ENCODE data around the gene GTPBP4.

The GTPBP4 gene

DNA sequence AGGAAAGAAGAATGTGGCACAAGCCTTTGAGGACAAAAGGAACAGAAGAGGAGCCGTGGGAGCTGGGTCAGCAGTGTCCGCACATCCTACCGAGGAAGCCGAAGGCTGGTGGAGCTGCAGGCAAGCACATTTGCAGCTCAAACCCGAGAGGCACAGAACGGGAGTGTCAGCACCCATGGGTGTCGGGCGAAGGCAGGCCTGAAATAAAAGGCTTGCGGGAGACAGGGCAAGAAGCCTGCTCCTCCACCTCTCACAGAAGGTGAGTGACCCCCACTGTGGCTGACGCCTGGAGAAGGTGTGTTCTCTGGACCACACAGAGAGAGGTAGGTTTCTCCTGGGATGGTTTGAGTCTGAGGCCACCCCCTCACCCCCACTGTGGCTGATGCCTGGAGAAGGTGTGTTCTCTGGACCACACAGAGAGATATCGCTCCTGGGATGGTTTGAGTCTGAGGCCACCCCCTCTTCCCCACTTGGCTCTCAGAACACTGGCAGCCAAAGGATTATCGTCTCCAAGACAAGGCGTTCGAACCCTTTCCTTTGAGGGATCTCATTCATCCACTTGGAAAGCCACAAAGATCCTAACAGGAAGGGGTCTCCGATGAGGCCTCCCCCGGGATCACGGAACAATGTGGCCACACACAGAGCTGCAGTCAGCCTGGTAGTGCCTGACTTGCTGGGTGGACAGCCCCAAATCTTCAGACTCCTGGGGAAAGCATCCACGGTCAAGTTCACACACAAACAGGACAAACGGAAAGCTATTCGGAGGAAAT, 21.6 kb upstream of the GTPBP4 start:
- no peak for DNase-seq (ENCODE audit: low read depth in 3 of 3)

DNA sequence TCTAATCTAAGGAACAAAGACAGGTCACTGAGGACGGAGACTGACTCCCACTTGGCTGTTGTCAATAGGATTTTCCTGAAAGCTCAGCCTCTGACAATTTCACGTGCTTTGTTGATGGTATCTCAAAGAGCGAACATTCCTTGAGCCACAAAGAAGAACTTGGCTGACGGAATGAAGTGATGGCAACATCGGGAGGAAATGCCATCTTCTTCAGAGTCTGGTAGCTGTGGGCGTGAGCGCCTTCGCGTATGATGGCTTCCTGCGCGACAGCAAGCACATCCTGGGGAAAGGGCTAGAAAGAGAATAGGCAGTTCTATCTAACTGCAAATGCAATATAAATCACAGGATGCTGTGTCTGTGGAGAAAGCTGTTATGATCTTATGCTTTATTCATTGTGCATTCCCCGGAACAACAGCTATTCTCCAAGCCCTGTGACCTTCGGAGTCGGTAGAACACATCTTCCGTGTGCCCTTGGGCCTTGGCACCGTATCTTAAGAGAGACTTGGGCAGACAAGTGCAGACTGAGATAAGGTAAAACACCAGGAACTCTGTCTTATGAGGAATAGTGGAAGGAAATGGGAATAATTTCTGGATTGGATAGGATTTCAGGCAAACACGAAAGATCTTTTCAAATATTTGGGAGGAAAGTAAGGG, 19.6 kb upstream of the GTPBP4 start:
- DNase-seq (ENCODE audit: low read depth in 3 of 3): no peak

DNA sequence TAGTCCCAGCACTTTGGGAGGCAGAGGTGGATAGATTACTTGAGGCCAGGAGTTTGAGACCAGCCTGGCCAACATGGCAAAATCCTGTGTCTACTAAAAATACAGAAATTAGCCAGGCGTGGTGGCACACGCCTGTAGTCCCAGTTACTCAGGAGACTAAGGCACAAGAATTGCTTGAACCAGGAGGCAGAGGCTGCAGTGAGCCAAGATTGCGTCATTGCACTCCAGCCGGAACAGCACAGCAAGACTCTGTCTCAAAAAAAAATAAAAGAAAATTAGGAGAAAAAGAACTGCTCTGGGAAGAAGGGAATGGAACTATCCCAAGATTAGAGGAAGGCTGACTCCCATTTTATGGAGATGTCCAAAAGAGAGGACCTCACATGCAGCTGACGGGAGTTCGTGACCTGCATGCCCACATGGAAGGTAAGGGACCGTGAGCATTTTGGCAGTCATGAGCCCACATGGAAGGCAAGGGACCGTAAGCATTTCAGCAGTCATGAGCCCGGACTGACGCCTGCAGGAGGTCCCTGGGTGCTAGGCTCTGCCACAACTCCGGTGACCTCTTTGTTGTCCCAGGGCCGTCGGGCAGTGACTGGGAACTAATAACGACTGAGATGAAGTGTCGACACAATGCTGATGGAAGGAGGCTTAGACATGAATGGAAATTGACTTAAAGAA, 18.6 kb upstream of the GTPBP4 start:
- no peak for DNase-seq (ENCODE audit: low read depth in 3 of 3)

DNA sequence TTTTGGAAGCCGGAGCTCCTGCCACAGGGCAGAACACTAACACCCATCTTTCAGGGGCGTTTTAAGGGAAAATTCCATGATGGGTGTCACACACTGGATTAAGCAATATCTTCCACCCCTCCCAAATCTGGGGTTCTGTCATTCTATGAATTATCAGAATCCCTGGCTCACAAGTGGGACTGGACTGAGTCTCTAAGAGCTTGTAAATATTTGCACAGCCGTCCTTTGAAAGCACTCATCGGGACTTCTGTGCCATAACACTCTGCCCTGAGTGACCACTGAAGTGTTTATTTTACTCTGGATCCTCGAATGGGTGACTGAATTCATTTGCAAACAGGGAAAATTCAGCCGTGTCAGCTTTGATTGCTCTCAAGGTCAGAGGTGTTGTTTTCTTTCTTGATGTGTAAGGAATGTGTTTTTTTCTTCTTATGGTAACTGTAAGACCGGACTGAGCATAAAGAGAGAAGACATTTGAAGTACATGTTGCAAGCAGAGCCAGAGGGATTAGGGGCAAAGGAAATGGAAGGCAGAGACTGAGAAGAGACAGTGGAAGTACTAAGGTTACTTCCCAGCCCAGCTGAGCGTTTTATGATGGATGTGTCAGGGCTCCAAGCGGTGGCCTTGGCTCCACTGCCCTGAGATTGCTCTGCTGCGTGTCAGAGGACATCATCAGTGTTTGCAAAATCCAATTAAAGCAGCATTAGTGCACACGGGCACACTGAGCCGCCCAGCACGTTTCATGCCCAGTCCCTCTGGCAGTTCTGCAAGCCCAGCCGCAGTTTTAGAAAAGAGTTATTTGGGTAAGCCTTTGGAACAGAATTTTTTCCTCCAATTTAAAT, 17.7 kb upstream of the GTPBP4 start:
- DNase-seq (ENCODE audit: low read depth in 3 of 3): no peak

DNA sequence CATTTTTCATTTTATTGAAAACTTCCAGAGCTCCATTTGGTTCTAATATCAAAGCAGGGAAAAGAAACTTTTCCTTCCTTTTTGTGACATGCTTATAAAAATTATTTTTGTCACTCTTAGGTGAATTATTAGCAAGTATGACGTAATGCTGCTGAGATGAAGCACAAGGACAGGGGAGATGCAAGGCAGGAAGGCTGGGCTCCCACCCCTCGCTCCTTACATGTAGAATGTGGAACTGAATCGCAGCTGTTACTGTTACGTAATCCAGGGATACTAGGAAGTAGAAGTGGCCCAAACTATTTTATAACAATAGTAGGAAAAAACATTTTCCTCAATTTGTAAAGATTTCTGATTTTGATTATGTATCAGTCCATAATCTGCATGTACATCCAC, 17.1 kb upstream of the GTPBP4 start:
- DNase-seq (ENCODE audit: low read depth in 3 of 3): no peak

DNA sequence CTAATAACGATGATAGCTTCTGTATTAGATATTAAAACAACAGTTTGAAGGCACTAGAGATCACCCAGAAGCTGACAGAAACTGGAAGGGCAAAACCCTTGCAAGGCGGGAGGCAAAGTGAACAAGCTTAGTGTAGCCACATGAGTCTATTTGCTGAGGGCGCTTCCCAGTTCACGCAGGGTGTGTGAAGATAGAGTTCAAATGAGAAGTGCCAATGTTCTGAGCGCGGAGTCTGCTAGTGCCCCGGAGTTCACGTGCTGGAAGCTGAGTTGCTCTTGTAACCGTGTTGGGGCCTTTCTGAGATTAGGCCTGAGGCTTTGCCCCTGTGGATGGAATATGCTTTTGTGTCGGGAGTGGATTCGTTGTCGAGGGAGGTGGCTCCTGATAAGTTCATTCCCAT, 16.6 kb upstream of the GTPBP4 start:
- no peak for DNase-seq (ENCODE audit: low read depth in 3 of 3)

DNA sequence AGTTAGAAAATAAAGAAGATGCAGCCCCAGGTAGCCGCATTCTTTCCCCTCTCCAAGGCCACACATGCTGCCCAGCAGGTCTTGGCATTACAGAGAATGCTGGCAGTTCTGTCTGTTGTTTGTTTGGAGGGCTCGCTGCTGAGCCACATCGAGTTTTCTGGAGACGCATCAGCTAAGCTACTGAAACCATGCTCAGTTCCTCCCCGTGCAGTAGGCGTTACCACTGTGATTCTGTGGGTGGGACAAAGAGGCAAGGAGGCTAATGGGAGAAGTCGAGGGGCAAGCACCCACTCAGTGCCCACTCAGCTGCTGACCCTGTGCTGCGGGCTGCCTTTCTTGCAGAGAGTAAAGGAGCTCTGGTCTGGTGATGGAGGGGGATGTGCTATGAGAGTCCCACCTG, 15.5 kb upstream of the GTPBP4 start:
- DNase-seq (ENCODE audit: low read depth in 3 of 3): no peak

DNA sequence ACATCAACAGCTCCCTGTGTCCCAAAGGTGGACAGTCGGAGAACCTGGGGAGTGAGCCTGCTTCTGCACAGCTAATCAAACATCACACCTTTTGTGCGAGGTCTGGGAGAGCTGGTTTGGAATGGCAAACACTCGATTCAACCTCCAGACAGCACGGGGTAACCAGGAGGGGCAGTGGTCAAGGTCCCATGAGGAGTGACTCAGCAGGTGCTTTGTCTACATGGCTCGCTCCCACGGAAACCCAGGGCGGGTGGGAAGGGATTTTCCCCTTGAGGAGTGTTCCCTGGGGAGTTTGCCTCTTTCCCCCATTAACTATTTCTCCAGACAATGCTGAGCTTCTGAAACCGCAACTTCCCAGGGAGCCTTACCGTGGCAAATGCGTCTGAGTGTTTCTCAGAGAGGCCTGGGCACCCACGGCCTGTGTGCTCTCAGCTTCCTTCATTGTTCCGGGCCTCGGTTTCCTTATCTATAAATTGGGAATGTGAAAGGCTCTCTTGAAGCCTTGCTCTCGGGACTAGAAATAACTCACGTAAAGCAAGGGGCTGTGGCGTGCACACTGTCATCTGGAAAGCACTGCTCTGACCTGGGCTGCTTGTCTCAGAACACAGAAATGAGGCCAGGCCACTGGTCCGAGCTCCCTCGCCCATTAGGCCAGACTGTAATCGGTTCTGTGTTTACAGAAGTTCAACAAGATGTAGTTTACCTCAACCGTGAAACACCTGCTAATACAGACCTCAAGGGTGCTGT, 14.0 kb upstream of the GTPBP4 start:
- DNase-seq (ENCODE audit: low read depth in 3 of 3): no peak

DNA sequence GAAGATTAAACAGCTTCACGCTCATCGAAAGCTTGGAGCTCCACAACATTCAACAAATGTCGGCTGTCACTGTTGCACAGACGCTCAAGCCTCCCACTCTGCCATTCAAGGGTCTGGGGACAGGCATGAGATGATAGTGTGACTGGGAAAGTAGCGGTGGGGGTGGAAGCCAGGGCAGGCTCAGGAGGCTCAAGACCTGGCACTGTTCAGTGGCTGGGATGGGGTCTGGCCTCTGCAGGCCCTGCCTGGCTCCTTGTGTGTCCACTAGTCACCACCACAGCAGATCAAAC, 13.5 kb upstream of the GTPBP4 start:
- DNase-seq (ENCODE audit: low read depth in 3 of 3): no peak

DNA sequence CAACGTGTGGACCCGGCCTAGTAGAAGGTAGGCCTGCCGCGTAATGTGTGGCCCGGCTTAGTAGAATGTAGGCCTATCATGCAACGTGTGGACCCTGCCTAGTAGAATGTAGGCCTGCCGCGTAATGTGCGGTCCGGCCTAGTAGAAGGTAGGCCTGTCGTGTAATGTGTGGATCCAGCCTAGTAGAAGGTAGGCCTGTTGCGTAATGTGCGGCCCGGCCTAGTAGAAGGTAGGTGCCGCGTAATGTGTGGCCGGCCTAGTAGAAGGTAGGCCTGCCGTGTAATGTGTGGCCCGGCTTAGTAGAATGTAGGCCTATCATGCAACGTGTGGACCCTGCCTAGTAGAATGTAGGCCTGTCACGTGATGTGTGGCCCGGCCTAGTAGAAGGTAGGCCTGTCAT, 11.9 kb upstream of the GTPBP4 start:
- no peak for DNase-seq (ENCODE audit: low read depth in 3 of 3)

DNA sequence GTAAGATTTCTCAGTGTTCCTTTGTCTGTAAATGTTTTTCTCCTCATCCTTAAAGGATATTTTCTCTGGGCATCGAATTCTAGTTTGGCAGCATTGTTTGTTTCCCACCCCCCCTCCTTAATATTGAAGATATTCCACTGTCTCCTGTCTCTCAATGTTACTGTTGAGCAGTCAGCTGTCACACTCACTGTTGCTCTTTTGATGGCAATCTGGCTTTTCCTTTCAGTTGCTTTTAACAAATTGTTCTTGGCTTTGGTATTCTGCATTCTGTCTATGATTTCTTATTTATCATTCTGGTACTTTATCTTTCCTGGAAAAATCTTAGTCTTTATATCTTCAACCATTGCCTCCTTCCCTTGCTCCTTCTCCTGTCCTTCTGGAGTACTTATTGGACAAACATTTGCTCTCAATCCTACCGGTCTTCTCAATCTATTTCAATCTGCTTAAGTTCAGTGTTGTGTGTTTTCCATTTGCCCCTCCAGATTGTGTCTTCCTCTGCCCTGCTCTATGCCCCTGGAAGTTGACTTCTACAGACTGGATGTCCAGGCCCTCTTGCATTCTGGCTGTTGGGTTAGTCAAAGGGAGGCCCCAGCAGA, 9.3 kb upstream of the GTPBP4 start:
- DNase-seq (ENCODE audit: low read depth in 3 of 3): no peak

DNA sequence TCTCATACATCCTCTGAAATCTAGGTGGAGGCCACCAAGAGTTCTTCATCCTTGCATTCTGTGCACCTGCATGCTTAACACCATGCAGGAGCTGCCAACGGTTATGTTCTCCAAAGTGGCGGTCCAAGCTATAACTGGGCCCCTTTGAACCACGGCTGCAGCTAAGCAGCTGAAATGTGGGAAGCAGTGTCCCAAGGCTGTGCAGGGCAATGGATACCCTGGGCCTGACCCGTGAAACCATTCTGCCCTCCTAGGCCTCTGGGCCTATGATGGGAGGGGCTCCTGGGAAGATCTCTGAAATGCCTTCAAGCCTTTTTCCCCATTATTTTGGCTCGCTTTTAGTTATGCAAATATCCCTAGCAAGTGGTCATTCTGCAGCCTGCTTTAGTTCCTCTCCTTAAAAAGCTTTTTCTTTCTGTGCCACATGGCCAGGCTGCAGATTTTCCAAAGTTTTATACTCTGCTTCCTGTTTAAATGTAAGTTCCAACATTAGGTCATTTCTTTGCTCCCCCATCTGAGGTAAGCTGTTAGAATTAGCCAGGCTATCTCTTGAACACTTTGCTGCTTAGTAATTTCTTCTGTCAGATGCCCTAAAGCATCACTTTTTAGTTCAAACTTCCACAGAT, 7.7 kb upstream of the GTPBP4 start:
- DNase-seq (ENCODE audit: low read depth in 3 of 3): no peak

DNA sequence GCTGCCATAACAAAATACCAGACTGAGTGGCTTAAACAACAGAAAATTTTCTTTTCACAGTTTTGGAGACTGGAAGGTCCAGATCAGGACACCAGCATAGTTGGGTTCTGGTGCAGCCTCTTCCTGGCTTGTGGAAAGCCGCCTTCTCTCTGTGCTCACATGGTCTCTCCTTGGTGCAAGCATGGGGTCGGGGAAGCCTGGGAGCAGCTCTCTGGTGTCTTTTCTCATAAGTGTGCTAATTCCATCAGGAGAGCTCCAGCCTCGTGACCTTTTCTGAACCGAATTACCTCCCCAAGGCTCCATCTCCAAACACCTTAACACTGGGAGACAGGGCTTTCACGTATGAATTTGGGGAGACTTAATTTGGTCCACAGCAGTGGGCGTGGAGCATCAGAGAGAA, 4.8 kb upstream of the GTPBP4 start:
- DNase-seq (ENCODE audit: low read depth in 3 of 3): no peak

DNA sequence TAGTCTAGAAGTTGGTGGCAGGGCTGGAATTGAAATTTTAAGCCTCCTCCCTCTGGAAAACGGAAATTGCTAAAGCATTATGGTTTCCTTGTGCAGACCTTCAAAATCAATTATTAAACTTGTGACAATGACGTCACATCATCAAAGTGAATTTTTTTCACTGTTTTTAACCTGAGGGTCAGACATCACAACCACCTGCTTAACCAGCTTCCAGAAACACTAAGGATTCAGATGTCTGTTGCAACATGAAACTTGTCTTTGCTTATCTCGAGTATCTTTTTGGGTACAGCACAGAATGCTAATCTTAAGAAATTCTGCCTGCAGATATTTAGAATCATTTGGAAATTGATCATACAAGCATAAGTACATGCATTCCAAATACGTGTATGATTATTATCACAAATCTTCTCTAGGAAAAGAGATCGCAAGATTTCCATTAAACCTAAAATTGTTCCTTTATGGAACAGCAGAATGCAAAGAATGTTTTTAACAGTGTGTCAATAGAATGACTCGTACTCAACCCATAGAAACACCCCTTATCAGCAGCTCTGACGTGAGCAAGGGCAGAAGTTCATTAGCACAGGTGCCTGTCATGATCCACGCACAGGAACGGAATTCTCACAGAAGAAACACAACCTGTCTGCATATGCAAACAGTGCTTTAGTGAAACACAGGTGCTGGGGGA, 4.1 kb upstream of the GTPBP4 start:
- DNase-seq (ENCODE audit: low read depth in 3 of 3): no peak

DNA sequence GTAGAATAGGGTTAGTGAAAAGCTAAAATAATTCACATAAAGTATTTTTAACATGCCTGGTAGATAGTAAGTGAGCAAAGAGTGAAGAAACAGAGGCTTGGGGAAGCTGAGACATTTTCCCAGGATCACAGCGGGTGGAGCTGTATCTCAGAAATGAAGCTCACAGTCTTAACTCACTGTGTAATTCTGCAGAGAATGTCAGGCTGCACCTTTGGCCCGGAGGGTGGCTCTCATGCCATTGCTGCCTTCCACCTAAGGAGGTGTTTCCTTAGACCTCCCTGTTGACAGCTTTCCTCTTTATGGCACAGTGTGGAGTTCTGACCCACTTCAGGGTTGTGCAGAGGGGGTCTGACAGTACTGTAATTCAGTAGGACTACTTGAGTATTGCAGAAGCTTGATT, 2.9 kb upstream of the GTPBP4 start:
- no peak for DNase-seq (ENCODE audit: low read depth in 3 of 3)

DNA sequence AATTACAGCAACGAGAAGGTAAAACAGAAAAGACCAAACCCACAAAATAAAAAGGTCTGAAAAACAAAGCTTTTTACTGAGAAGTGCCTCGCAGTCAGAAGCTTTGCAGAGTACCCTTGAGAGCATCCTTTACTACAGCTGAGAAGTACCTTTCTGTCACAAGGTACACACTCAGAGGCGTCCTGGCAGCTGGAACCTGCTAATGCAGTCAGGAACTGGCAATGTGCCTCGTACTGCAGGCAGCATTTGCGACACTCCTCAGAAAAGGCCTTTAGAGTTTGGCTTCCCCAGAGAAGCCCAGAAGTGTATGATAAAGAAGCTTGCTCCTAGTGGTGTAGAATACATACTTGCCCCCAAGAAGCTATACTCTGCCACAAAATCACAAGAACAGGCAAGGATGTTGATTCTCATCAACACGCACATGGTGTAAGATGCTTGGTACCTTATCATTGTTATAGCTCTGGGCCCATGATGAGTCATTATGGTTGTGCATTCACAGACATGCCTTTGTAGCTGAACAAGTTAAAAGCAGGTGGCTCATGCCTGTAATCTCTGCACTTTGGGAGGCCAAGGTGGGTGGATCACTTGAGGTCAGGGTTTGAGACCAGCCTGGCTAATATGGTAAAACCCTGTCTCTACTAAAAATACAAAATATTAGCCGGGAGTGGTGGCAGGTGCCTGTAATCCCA, 2.0 kb upstream of the GTPBP4 start:
- DNase-seq (ENCODE audit: low read depth in 3 of 3): no peak

DNA sequence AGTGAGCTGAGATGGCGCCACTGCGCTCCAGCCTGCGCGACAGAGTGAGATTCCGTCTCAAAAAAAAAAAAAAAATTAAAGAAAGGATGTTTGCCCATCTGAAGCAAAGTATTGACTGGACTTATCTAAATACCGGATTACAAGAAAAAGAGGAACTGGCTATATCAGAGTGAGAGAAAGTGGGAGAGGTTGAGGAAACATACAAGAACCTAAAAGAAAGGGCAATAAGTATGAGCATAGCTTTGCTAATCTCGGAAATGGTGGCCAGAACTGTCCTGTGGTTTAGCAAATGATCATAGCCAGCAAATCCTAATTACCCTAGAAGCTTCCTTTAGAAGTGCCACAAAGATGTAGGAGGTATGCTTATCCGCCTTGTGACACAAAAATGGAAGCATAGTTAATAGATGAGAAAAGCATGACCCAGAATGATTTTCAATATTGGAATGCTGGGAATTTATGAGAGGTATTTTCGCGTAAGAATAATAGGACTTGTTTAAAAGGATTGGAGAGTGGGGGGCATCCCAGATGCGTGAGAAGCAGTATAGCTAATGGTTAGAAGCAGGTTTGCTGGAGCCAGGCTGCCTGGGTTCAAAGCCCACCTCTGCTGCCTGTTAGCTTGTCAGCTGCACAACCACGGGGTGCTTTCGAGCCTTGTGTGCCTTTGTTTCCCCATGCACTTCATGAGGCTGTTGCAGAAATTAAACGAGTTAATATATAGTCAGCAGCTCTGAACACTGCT, 1.2 kb upstream of the GTPBP4 start:
- DNase-seq (ENCODE audit: low read depth in 3 of 3): no peak

DNA sequence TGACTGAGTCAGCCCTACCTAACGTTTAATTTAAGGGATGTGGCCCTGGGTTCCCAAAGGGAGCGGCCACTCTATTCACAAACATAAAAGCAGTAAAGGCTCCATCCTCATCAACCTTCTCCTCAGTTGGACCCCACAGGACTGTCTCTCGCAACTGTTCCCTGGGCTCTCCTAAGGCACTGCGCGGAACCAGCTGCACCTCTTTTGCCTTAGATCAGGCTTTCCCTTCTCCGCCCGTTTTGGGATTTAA, 689 bp upstream of the GTPBP4 start:
- no peak for DNase-seq (ENCODE audit: low read depth in 3 of 3)

Measured in stimulated activated CD4-positive, alpha-beta T cell treated with anti-CD3 and anti-CD28 coated beads, TNF-alpha, amount 100 ng/mL, for 24 hours (primary cell).